IMR-90 (cell line): ENCODE data around the gene LRRC8C. TPM values are rescaled to one million over a fixed set of nuclear protein-coding genes. Genes with fewer than 3 reads are reported as not detected.

Experiments
- ATAC-seq: fragments of 200-7000 bp; cut with Tn5 transposase; 2 replicates; pipeline ENCODE4 v1.9.1; 2020; ENCODE audit warnings: low read depth, mild to moderate bottlenecking, moderate library complexity
- BruUV-seq: library from RNA; stranded (reverse); fragments of 400-500 nt; replicated peaks from 2 replicates; lab custom pipeline; 2021; lab: Mats Ljungman, UMichigan
- CTCF ChIA-PET: fragments of 300-600 bp; formaldehyde crosslinking; extraction: SDS; loops from one replicate; lab custom pipeline; 2021; ENCODE audit warnings: antibody characterized with exemption; lab: Yijun Ruan, JAX
- POLR2A ChIA-PET: fragments of 300-600 bp; sonication (Branson Sonifier 250); formaldehyde crosslinking; loops from one replicate; lab custom pipeline; 2022; ENCODE audit warnings: antibody characterized with exemption; ENCODE audit not compliant: unreplicated experiment; lab: Charles Lee
- DNase-seq: peaks from one replicate; pipeline ENCODE4 v3.0.0; 2013
- H2AFZ ChIP-seq: replicated peaks from 2 replicates; pipeline ENCODE3; 2013; ENCODE audit warnings: low read length, mild to moderate bottlenecking; ENCODE audit not compliant: poor library complexity
- H2AK5ac ChIP-seq: 2 replicates; pipeline ENCODE4 v1.6.1; 2013; ENCODE audit warnings: low read depth, low read length, inconsistent platforms
- H2AK9ac ChIP-seq: replicated peaks from 2 replicates; pipeline ENCODE3; 2013; ENCODE audit warnings: mild to moderate bottlenecking, low read depth, low read length, moderate library complexity; ENCODE audit not compliant: poor library complexity
- H2BK120ac ChIP-seq: 2 replicates; pipeline ENCODE4 v1.6.1; 2013; ENCODE audit warnings: low read depth, low read length, inconsistent platforms
- H2BK15ac ChIP-seq: 3 replicates; pipeline ENCODE4 v1.6.1; 2013; ENCODE audit warnings: low read depth, low read length, inconsistent platforms
- H2BK20ac ChIP-seq: 2 replicates; pipeline ENCODE4 v1.6.1; 2013; ENCODE audit warnings: low read depth, mild to moderate bottlenecking, inconsistent platforms, low read length, moderate library complexity
- H2BK5ac ChIP-seq: 2 replicates; pipeline ENCODE4 v1.6.1; 2013; ENCODE audit warnings: mild to moderate bottlenecking, low read depth, low read length, inconsistent platforms; ENCODE audit not compliant: poor library complexity, severe bottlenecking
- H3K14ac ChIP-seq: replicated peaks from 2 replicates; pipeline ENCODE4 v1.6.1; 2013; ENCODE audit warnings: low read depth, low read length, inconsistent platforms
- H3K18ac ChIP-seq: 2 replicates; pipeline ENCODE4 v1.6.1; 2013; ENCODE audit warnings: low read depth, low read length, control low read depth
- H3K23ac ChIP-seq: 2 replicates; pipeline ENCODE4 v1.6.1; 2013; ENCODE audit warnings: low read depth, low read length, inconsistent platforms
- H3K27ac ChIP-seq: 2 replicates; pipeline ENCODE4 v1.5.1; 2013; ENCODE audit warnings: mild to moderate bottlenecking, control low read depth, low read length; ENCODE audit not compliant: insufficient read depth
- H3K27me3 ChIP-seq: 2 replicates; pipeline ENCODE4 v1.6.1; 2013; ENCODE audit warnings: low read length; ENCODE audit not compliant: control insufficient read depth, insufficient read depth
- H3K36me3 ChIP-seq: 2 replicates; pipeline ENCODE4 v1.6.1; 2013; ENCODE audit warnings: low read length, mixed read lengths; ENCODE audit not compliant: control insufficient read depth, insufficient read depth
- H3K4ac ChIP-seq: 2 replicates; pipeline ENCODE4 v1.6.1; 2013; ENCODE audit warnings: low read depth, low read length, inconsistent platforms
- H3K4me1 ChIP-seq: 2 replicates; pipeline ENCODE4 v1.6.1; 2013; ENCODE audit warnings: low read length, mixed read lengths; ENCODE audit not compliant: control insufficient read depth, insufficient read depth
- H3K4me2 ChIP-seq: 2 replicates; pipeline ENCODE4 v1.6.1; 2013; ENCODE audit warnings: low read depth, mild to moderate bottlenecking, control low read depth, low read length, moderate library complexity
- H3K4me3 ChIP-seq: 2 replicates; pipeline ENCODE4 v1.5.1; 2013; ENCODE audit warnings: low read depth, mild to moderate bottlenecking, control low read depth, low read length, moderate library complexity; ENCODE audit not compliant: insufficient read depth
- H3K56ac ChIP-seq: 2 replicates; pipeline ENCODE4 v1.6.1; 2013; ENCODE audit warnings: low read length, inconsistent platforms; ENCODE audit not compliant: insufficient read depth; ENCODE audit errors: extremely low read depth
- H3K79me1 ChIP-seq, 2 experiments: 2 replicates each; pipeline ENCODE4 v1.6.1; 2013; ENCODE audit warnings: low read length in 2 of 2, inconsistent platforms in 1 of 2, low read depth in 1 of 2
- H3K9ac ChIP-seq: 2 replicates; pipeline ENCODE4 v1.6.1; 2013; ENCODE audit warnings: low read depth, low read length, control low read depth
- H3K9me1 ChIP-seq: 2 replicates; pipeline ENCODE4 v1.6.1; 2013; ENCODE audit warnings: low read length, inconsistent platforms; ENCODE audit not compliant: insufficient read depth
- H3K9me3 ChIP-seq: 2 replicates; pipeline ENCODE4 v1.6.1; 2013; ENCODE audit warnings: low read length; ENCODE audit not compliant: control insufficient read depth, insufficient read depth
- H4K20me1 ChIP-seq: 2 replicates; pipeline ENCODE4 v1.6.1; 2013; ENCODE audit warnings: low read length, inconsistent platforms; ENCODE audit not compliant: insufficient read depth
- H4K5ac ChIP-seq: 2 replicates; pipeline ENCODE4 v1.6.1; 2013; ENCODE audit warnings: mild to moderate bottlenecking, low read depth, low read length, control low read depth
- H4K8ac ChIP-seq, 2 experiments: 2 replicates each; pipeline ENCODE4 v1.6.1; 2013; ENCODE audit warnings: low read depth in 2 of 2, low read length in 2 of 2, control low read depth in 1 of 2, inconsistent platforms in 1 of 2
- H4K91ac ChIP-seq: 2 replicates; pipeline ENCODE4 v1.6.1; 2013; ENCODE audit warnings: low read depth, low read length, inconsistent platforms; ENCODE audit not compliant: insufficient read depth
- BHLHE40 ChIP-seq: fragments of 150-350 bp; IDR thresholded peaks from 2 replicates; pipeline ENCODE4 v1.6.1; 2016; ENCODE audit warnings: mild to moderate bottlenecking, low read depth, low read length
- CEBPB ChIP-seq: IDR thresholded peaks from 2 replicates; pipeline ENCODE4 v1.6.1; 2012; ENCODE audit warnings: low read depth, low read length, improper control_type of control experiment
- CHD1 ChIP-seq: IDR thresholded peaks from 2 replicates; pipeline ENCODE4 v1.6.1; 2012; ENCODE audit warnings: low read depth, low read length, improper control_type of control experiment
- FOS ChIP-seq: fragments of 150-350 bp; IDR thresholded peaks from 2 replicates; pipeline ENCODE4 v1.6.1; 2016; ENCODE audit warnings: low read depth, low read length
- MAFK ChIP-seq: IDR thresholded peaks from 2 replicates; pipeline ENCODE4 v1.6.1; 2012; ENCODE audit warnings: low read depth, low read length, improper control_type of control experiment
- MAZ ChIP-seq: IDR thresholded peaks from 2 replicates; pipeline ENCODE4 v1.6.1; 2012; ENCODE audit warnings: low read depth, mild to moderate bottlenecking, low read length, improper control_type of control experiment, moderate library complexity, borderline replicate concordance
- MXI1 ChIP-seq: IDR thresholded peaks from 2 replicates; pipeline ENCODE4 v1.6.1; 2012; ENCODE audit warnings: low read depth, mild to moderate bottlenecking, low read length, moderate library complexity, borderline replicate concordance
- NFE2L2 ChIP-seq: fragments of 150-350 bp; IDR thresholded peaks from 2 replicates; pipeline ENCODE4 v1.6.1; 2016; ENCODE audit warnings: low read depth, mild to moderate bottlenecking, low read length
- POLR2A ChIP-seq: IDR thresholded peaks from 2 replicates; pipeline ENCODE4 v1.6.1; 2012; ENCODE audit warnings: mild to moderate bottlenecking, low read depth, low read length
- RAD21 ChIP-seq: IDR thresholded peaks from 2 replicates; pipeline ENCODE4 v1.6.1; 2012; ENCODE audit warnings: low read length, improper control_type of control experiment
- RCOR1 ChIP-seq: IDR thresholded peaks from 2 replicates; pipeline ENCODE4 v1.6.1; 2012; ENCODE audit warnings: mild to moderate bottlenecking, low read length, improper control_type of control experiment; ENCODE audit not compliant: insufficient replicate concordance
- RFX5 ChIP-seq: IDR thresholded peaks from 2 replicates; pipeline ENCODE4 v1.8.0; 2012; ENCODE audit warnings: low read depth, mild to moderate bottlenecking, low read length, moderate library complexity
- SMC3 ChIP-seq: fragments of 150-350 bp; IDR thresholded peaks from 2 replicates; pipeline ENCODE4 v1.6.1; 2016; ENCODE audit warnings: low read depth, mild to moderate bottlenecking, antibody characterized with exemption, low read length, moderate library complexity
- WGBS, 2 experiments: methylation state at CpG; one replicate each; pipeline versions ENCODE4 v1.1.5 to v1.1.7; 2013; ENCODE audit warnings: missing lambda C conversion rate in 2 of 2; ENCODE audit not compliant: insufficient read length in 1 of 2; ENCODE audit errors: extremely low coverage in 2 of 2; 5-methylcytosine and 5-hydroxymethylcytosine counted together
- dilution Hi-C: fragments of 300-500 bp; cut with HindIII; formaldehyde crosslinking; loops from one replicate; pipeline ENCODE4 v1.14.3; 2018; ENCODE audit warnings: low sequenced_read_pairs; ENCODE audit not compliant: unreplicated experiment
- in situ Hi-C: fragments of 300-500 bp; cut with MboI; formaldehyde crosslinking; loops from 3 replicates; pipeline ENCODE4 v1.14.3; 2019; ENCODE audit warnings: low sequenced_read_pairs, inconsistent platforms, mixed read lengths
- intact Hi-C: fragments of 100-400 bp; cut with micrococcal nuclease; formaldehyde crosslinking; loops from 2 replicates; pipeline ENCODE4 v1.10.0; 2022
- polyA plus RNA-seq, 3 experiments: library from polyadenylated mRNA; depleted of rRNA; stranded (reverse); fragments of >200 nt; gene quantifications; 2 replicates each; pipeline ENCODE4 v1.2.3, GENCODE V29; 2012; ENCODE audit warnings: low replicate concordance in 1 of 3
- total RNA-seq: library from RNA; depleted of rRNA; stranded (reverse); fragments of >200 nt; gene quantifications from 2 replicates; pipeline ENCODE4 v1.2.3, GENCODE V29; 2012
- TF ChIP-seq, protein P1 (sequence below): conservative IDR thresholded peaks from 2 replicates; pipeline ENCODE4 v1.5.1; 2012; ENCODE audit warnings: mild to moderate bottlenecking, low read depth, low read length, improper control_type of control experiment
- TF ChIP-seq, protein P2 (sequence below): fragments of 150-350 bp; IDR thresholded peaks from 2 replicates; pipeline ENCODE4 v1.6.1; 2017; ENCODE audit warnings: mild to moderate bottlenecking, antibody characterized with exemption, low read length, low read depth
- TF ChIP-seq, protein P3 (sequence below): fragments of 150-350 bp; IDR thresholded peaks from 2 replicates; pipeline ENCODE4 v1.6.1; 2016; ENCODE audit warnings: low read depth, mild to moderate bottlenecking, low read length, moderate library complexity, borderline replicate concordance

LRRC8C gene
- total and polyA plus RNA-seq, 2 of the 4 experiments (the other 2 are of a cell fraction): 6.5 to 12.9 TPM

DNA sequence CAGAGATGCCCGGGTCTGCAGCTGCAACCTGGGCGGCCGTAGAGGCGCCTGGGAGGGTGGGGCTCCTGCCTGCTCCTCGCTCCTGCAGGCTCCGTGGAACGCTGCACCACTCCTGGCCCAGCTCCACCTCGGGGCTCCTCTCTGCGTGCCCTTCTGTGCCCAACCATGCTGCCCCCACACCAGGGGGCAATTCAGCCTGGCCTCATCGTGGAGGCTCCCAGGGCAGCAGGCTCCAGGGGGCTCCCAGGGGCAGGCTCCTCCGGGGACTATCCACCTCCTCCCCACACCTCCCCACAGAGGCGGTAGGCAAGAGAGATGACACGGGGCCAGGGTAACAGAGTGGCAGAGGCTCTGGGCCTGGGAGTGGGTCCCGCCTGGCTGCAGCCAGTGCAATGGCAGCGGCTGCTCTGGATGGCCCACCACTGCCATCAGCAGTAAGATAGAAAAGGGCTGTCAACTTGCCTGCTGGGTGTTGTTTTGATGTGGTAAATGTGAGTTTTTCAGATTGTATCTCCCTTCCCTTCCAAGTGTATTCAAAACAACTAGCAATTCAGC, 22.4 kb upstream of the LRRC8C start:
- CTCF ChIA-PET: no interaction called here
- no peak for ATAC-seq

More for the DNA sequence above, 22.4 kb upstream of the LRRC8C start:
- no peak overlapping the region for H3K56ac ChIP-seq
- DNase-seq: no peak
- dilution Hi-C loops (no loop called here), intact Hi-C loops (no loop called here), in situ Hi-C loops (no loop called here)
- no peak overlapping the region for H3K18ac ChIP-seq
- no peaks in the 10 kb centered on the region for H4K20me1 ChIP-seq
- H4K8ac ChIP-seq: no peak overlapping the region
- H4K91ac ChIP-seq: no peak overlapping the region
- no peak overlapping the region for H2AK5ac ChIP-seq
- H3K4me1 ChIP-seq: no peaks in the 10 kb centered on the region
- no peak overlapping the region for H3K4me3 ChIP-seq
- H3K9me1 ChIP-seq: no peaks in the 10 kb centered on the region
- POLR2A ChIA-PET: no interaction called here
- no peak overlapping the region for H2AFZ ChIP-seq
- no peaks in the 10 kb centered on the region for H3K27me3 ChIP-seq
- H4K5ac ChIP-seq: no peak overlapping the region
- no peak overlapping the region for H2BK15ac ChIP-seq
- H2BK120ac ChIP-seq: no peak overlapping the region
- H3K9ac ChIP-seq: no peak overlapping the region
- BruUV-seq: no TSS peak
- no peaks in the 10 kb centered on the region for H3K36me3 ChIP-seq
- no peak overlapping the region for H3K23ac ChIP-seq
- H3K4me2 ChIP-seq: no peak overlapping the region
- H2BK20ac ChIP-seq: no peak overlapping the region
- H2AK9ac ChIP-seq: no peak overlapping the region
- no peaks in the 10 kb centered on the region for H3K79me1 ChIP-seq
- H3K9me3 ChIP-seq: no peaks in the 10 kb centered on the region
- no peak overlapping the region for H3K14ac ChIP-seq
- WGBS, 2 experiments: 90% methylated on average over 2 of the region's 15 CpGs; no CpG with 5 or more reads in 1 of the 2 experiments
- no peak overlapping the region for H2BK5ac ChIP-seq
- H3K27ac ChIP-seq: no peak overlapping the region
- H3K4ac ChIP-seq: no peak overlapping the region
- TF ChIP-seq MAFK (no peak), RCOR1 (no peak), NFE2L2 (no peak), BHLHE40 (no peak), FOS (no peak), RAD21 (no peak), POLR2A (no peak), MXI1 (no peak), RFX5 (no peak), CHD1 (no peak), CEBPB (no peak), MAZ (no peak), SMC3 (no peak)
- TF ChIP-seq, protein P1, sequence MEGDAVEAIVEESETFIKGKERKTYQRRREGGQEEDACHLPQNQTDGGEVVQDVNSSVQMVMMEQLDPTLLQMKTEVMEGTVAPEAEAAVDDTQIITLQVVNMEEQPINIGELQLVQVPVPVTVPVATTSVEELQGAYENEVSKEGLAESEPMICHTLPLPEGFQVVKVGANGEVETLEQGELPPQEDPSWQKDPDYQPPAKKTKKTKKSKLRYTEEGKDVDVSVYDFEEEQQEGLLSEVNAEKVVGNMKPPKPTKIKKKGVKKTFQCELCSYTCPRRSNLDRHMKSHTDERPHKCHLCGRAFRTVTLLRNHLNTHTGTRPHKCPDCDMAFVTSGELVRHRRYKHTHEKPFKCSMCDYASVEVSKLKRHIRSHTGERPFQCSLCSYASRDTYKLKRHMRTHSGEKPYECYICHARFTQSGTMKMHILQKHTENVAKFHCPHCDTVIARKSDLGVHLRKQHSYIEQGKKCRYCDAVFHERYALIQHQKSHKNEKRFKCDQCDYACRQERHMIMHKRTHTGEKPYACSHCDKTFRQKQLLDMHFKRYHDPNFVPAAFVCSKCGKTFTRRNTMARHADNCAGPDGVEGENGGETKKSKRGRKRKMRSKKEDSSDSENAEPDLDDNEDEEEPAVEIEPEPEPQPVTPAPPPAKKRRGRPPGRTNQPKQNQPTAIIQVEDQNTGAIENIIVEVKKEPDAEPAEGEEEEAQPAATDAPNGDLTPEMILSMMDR: no peak
- TF ChIP-seq, protein P2, sequence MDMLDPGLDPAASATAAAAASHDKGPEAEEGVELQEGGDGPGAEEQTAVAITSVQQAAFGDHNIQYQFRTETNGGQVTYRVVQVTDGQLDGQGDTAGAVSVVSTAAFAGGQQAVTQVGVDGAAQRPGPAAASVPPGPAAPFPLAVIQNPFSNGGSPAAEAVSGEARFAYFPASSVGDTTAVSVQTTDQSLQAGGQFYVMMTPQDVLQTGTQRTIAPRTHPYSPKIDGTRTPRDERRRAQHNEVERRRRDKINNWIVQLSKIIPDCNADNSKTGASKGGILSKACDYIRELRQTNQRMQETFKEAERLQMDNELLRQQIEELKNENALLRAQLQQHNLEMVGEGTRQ: no peak
- TF ChIP-seq, protein P3, sequence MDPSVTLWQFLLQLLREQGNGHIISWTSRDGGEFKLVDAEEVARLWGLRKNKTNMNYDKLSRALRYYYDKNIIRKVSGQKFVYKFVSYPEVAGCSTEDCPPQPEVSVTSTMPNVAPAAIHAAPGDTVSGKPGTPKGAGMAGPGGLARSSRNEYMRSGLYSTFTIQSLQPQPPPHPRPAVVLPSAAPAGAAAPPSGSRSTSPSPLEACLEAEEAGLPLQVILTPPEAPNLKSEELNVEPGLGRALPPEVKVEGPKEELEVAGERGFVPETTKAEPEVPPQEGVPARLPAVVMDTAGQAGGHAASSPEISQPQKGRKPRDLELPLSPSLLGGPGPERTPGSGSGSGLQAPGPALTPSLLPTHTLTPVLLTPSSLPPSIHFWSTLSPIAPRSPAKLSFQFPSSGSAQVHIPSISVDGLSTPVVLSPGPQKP: no peak
